Fibroblast of lung (primary cell): Measurements from ENCODE around the gene DHX32.

ENCODE experiments used
- EZH2 ChIP-seq: IDR thresholded peaks from 2 replicates; pipeline ENCODE4 v1.5.1; 2012; ENCODE audit warnings: low read length, control low read depth, mild to moderate bottlenecking; ENCODE audit errors: missing control alignments
- TF ChIP-seq, protein P1 (sequence below), 2 donors: IDR thresholded peaks in 1 of 2; conservative IDR thresholded peaks in 1 of 2; 1 replicate in 1 of 2; 2 replicates in 1 of 2; pipeline ENCODE4 v1.5.1; 2011 to 2012; ENCODE audit warnings: low read length in 2 of 2, control low read depth in 1 of 2, inconsistent platforms in 1 of 2, low read depth in 1 of 2, mild to moderate bottlenecking in 1 of 2

DNA sequence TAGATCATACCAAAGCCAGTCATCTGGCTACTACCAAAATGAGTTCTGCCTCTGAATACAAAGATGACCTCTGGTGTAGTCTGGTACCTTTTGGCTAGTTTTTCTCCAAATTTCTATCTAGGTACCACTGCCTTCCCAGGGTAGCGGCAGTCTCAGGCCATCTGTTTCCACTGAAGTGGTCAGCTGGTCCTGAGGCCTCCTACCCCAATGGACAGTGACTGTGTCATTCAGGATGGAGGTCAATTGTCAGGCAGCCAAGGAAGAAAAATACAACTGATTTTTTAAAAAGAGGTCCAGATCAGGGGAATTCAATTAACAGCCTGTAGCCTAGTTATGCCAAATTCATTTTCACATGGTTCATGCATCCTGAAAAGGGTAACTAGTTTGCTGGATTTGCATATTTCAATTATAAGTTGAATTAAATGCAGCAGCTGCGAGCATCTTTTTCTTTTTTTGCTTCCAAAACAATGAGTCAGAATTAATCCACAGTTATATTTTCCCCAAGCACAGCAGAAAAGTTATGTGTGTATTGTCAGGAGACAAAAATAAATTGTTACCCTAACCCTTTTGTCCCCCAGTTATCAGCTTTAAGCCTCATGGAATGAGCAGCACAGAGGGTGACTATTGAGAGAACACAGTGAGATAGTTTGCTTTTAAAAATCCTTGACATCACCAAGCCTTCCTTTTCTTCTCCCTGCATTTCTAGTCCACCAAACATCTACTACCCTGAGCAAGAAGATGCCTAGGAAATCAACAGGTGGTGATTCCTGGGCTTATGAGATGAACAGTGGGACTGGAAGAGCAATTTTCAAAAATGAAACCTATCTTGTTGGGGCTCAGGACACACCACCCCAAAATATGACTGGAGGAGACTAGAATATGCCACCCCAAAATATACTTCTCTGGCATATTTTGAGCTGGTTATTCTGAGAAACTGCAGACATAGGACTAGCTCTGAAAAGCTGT is 30.0 kb downstream of the DHX32 start:
- TF ChIP-seq, protein P1, sequence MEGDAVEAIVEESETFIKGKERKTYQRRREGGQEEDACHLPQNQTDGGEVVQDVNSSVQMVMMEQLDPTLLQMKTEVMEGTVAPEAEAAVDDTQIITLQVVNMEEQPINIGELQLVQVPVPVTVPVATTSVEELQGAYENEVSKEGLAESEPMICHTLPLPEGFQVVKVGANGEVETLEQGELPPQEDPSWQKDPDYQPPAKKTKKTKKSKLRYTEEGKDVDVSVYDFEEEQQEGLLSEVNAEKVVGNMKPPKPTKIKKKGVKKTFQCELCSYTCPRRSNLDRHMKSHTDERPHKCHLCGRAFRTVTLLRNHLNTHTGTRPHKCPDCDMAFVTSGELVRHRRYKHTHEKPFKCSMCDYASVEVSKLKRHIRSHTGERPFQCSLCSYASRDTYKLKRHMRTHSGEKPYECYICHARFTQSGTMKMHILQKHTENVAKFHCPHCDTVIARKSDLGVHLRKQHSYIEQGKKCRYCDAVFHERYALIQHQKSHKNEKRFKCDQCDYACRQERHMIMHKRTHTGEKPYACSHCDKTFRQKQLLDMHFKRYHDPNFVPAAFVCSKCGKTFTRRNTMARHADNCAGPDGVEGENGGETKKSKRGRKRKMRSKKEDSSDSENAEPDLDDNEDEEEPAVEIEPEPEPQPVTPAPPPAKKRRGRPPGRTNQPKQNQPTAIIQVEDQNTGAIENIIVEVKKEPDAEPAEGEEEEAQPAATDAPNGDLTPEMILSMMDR (conservative IDR thresholded peaks at IDR 0.05 in 1 of 2, IDR thresholded peaks at IDR 0.05 in 1 of 2; ENCODE audit: low read depth in 1 of 2, low read length in 2 of 2) = no peak
- no peak for TF ChIP-seq EZH2
